H1 (cell line): ENCODE measurements around the gene CDKN2AIP. TPM values are rescaled to one million over a fixed set of nuclear protein-coding genes. Genes with fewer than 3 reads are reported as not detected.

Experiments used
- CTCF ChIA-PET: fragments of 300-600 bp; sonication (Branson Sonifier 250); formaldehyde crosslinking; loops from one replicate; lab custom pipeline; 2021; ENCODE audit not compliant: partially characterized antibody; lab: Charles Lee
- POLR2A ChIA-PET: fragments of 300-600 bp; sonication (Branson Sonifier 250); formaldehyde crosslinking; loops from one replicate; lab custom pipeline; 2021; ENCODE audit warnings: inconsistent platforms; ENCODE audit not compliant: partially characterized antibody; lab: Charles Lee
- DNase-seq, 2 experiments: peaks; one replicate each; pipeline versions ENCODE4 v3.0.0 to v3.0.0-alpha.2; 2010 to 2022; ENCODE audit warnings: low spot score in 2 of 2, low read depth in 1 of 2, mixed read lengths in 1 of 2
- FAIRE-seq: peaks from 2 replicates; lab custom pipeline; 2011; peaks lifted over from hg19 to GRCh38; lab: Jason Lieb, UNC
- H2AFZ ChIP-seq: 2 replicates; pipeline ENCODE4 v1.8.1; 2012; ENCODE audit warnings: low read length, inconsistent platforms
- H2AK5ac ChIP-seq: 2 replicates; pipeline ENCODE4 v1.6.1; 2013; ENCODE audit warnings: low read depth, low read length
- H2BK120ac ChIP-seq: replicated peaks from 2 replicates; pipeline ENCODE3; 2013; ENCODE audit warnings: low read depth, low read length, inconsistent platforms
- H2BK12ac ChIP-seq: 2 replicates; pipeline ENCODE4 v1.6.1; 2013; ENCODE audit warnings: low read depth, low read length
- H2BK15ac ChIP-seq: 2 replicates; pipeline ENCODE4 v1.6.1; 2013; ENCODE audit warnings: low read length
- H2BK20ac ChIP-seq: 2 replicates; pipeline ENCODE4 v1.6.1; 2013; ENCODE audit warnings: low read length
- H2BK5ac ChIP-seq: 2 replicates; pipeline ENCODE4 v1.6.1; 2013; ENCODE audit warnings: low read depth, low read length
- H3K14ac ChIP-seq: 2 replicates; pipeline ENCODE4 v1.6.1; 2013; ENCODE audit warnings: inconsistent platforms; ENCODE audit not compliant: insufficient read length
- H3K18ac ChIP-seq: 2 replicates; pipeline ENCODE4 v1.6.1; 2013; ENCODE audit warnings: low read length; ENCODE audit errors: extremely low read depth
- H3K23ac ChIP-seq: 2 replicates; pipeline ENCODE4 v1.6.1; 2013; ENCODE audit warnings: inconsistent platforms; ENCODE audit not compliant: insufficient read length
- H3K23me2 ChIP-seq: 2 replicates; pipeline ENCODE4 v1.6.1; 2013; ENCODE audit warnings: low read depth, low read length
- H3K27ac ChIP-seq: 2 replicates; pipeline ENCODE4 v1.6.1; 2011; ENCODE audit warnings: low read depth, low read length, inconsistent platforms
- H3K27me3 ChIP-seq, 4 experiments: replicated peaks in 1 of 4; 1 replicate in 1 of 4; 2 replicates in 3 of 4; pipeline versions ENCODE4 v1.6.1 to v1.8.1; 2011 to 2013; ENCODE audit warnings: low read length in 3 of 4, mild to moderate bottlenecking in 3 of 4, inconsistent platforms in 2 of 4, mixed read lengths in 2 of 4, moderate library complexity in 1 of 4; ENCODE audit not compliant: control insufficient read depth in 3 of 4, insufficient read depth in 3 of 4; ENCODE audit errors: extremely low read depth in 1 of 4
- H3K36me3 ChIP-seq, 4 experiments: 2 replicates each; pipeline versions ENCODE4 v1.6.1 to v1.8.1; 2011 to 2013; ENCODE audit warnings: mild to moderate bottlenecking in 4 of 4, low read length in 3 of 4, moderate library complexity in 2 of 4, control low read depth in 1 of 4, inconsistent platforms in 1 of 4; ENCODE audit not compliant: insufficient read depth in 4 of 4, control insufficient read depth in 2 of 4
- H3K4ac ChIP-seq: replicated peaks from 2 replicates; pipeline ENCODE3; 2013; ENCODE audit warnings: low read length, low read depth, mixed read lengths, inconsistent platforms; ENCODE audit not compliant: insufficient read length
- H3K4me1 ChIP-seq, 4 experiments: replicated peaks in 1 of 4; 1 replicate in 1 of 4; 2 replicates in 3 of 4; pipeline versions ENCODE4 v1.6.1 to v1.8.1; 2011 to 2013; ENCODE audit warnings: low read length in 3 of 4, inconsistent platforms in 2 of 4, mixed read lengths in 1 of 4; ENCODE audit not compliant: insufficient read depth in 4 of 4, control insufficient read depth in 3 of 4
- H3K4me2 ChIP-seq, 2 experiments: 2 replicates each; pipeline versions ENCODE4 v1.6.1 to v1.8.1; 2011 to 2013; ENCODE audit warnings: low read depth in 2 of 2, low read length in 2 of 2, control low read depth in 1 of 2, inconsistent platforms in 1 of 2, mild to moderate bottlenecking in 1 of 2; ENCODE audit not compliant: insufficient read depth in 1 of 2
- H3K4me3 ChIP-seq, 4 experiments: fragments of 200-600, 300-600 bp in 1 of 4; sonication (generic), shearing (Covaris generic), sonication (Bioruptor Twin) in 1 of 4; 2 replicates each; pipeline versions ENCODE4 v1.5.1 to v1.8.1; 2011 to 2016; ENCODE audit warnings: low read length in 4 of 4, low read depth in 3 of 4, control low read depth in 2 of 4, inconsistent platforms in 2 of 4, mild to moderate bottlenecking in 2 of 4, mixed read lengths in 1 of 4, moderate library complexity in 1 of 4; ENCODE audit not compliant: insufficient read depth in 2 of 4; ENCODE audit errors: extremely low read depth in 1 of 4
- H3K56ac ChIP-seq: replicated peaks from 2 replicates; pipeline ENCODE3; 2013; ENCODE audit warnings: low read depth, mild to moderate bottlenecking, mixed read lengths, low read length, inconsistent platforms; ENCODE audit not compliant: insufficient read length
- H3K79me1 ChIP-seq: 2 replicates; pipeline ENCODE4 v1.6.1; 2013; ENCODE audit warnings: low read depth, low read length, control low read depth
- H3K79me2 ChIP-seq, 2 experiments: 2 replicates each; pipeline versions ENCODE4 v1.6.1 to v1.8.1; 2012 to 2013; ENCODE audit warnings: low read length in 2 of 2, mild to moderate bottlenecking in 2 of 2, inconsistent platforms in 1 of 2; ENCODE audit not compliant: insufficient read depth in 2 of 2, control insufficient read depth in 1 of 2
- H3K9ac ChIP-seq, 4 experiments: replicated peaks in 1 of 4; 1 replicate in 1 of 4; 2 replicates in 3 of 4; pipeline versions ENCODE4 v1.6.1 to v1.8.1; 2011 to 2013; ENCODE audit warnings: low read depth in 3 of 4, low read length in 3 of 4, control low read depth in 2 of 4, mild to moderate bottlenecking in 2 of 4, moderate library complexity in 2 of 4, inconsistent platforms in 1 of 4; ENCODE audit errors: extremely low read depth in 1 of 4
- H3K9me3 ChIP-seq, 2 experiments: 2 replicates each; pipeline versions ENCODE4 v1.6.1 to v1.8.1; 2012 to 2013; ENCODE audit warnings: mild to moderate bottlenecking in 2 of 2, moderate library complexity in 2 of 2, control low read depth in 1 of 2, inconsistent platforms in 1 of 2, low read depth in 1 of 2, low read length in 1 of 2, mixed read lengths in 1 of 2; ENCODE audit not compliant: insufficient read depth in 2 of 2
- H4K20me1 ChIP-seq, 2 experiments: replicated peaks in 1 of 2; 2 replicates each; pipeline versions ENCODE3 to v1.8.1; 2011 to 2013; ENCODE audit warnings: inconsistent platforms in 2 of 2, low read length in 2 of 2, mild to moderate bottlenecking in 1 of 2; ENCODE audit not compliant: insufficient read depth in 2 of 2, control insufficient read depth in 1 of 2
- H4K5ac ChIP-seq: 2 replicates; pipeline ENCODE4 v1.6.1; 2013; ENCODE audit warnings: low read length, low read depth, mixed read lengths, inconsistent platforms; ENCODE audit not compliant: insufficient read length
- H4K8ac ChIP-seq: 2 replicates; pipeline ENCODE4 v1.8.0; 2013; ENCODE audit warnings: mild to moderate bottlenecking, moderate library complexity, low read length, inconsistent platforms; ENCODE audit not compliant: insufficient read depth; ENCODE audit errors: extremely low read depth
- H4K91ac ChIP-seq: replicated peaks from 2 replicates; pipeline ENCODE3; 2013; ENCODE audit warnings: low read length, mixed read lengths, inconsistent platforms; ENCODE audit not compliant: insufficient read length
- CTBP2 ChIP-seq: IDR thresholded peaks from 2 replicates; pipeline ENCODE4 v1.7.0; 2011; ENCODE audit warnings: borderline replicate concordance, mild to moderate bottlenecking, moderate library complexity, mixed read lengths, low read length; ENCODE audit not compliant: insufficient read depth, insufficient read length
- EZH2 ChIP-seq: fragments of 200-600 bp; sonication (generic); IDR thresholded peaks from 2 replicates; pipeline ENCODE4 v1.7.1; 2012; ENCODE audit warnings: low read depth, mild to moderate bottlenecking, moderate library complexity, low read length, inconsistent platforms; ENCODE audit not compliant: severe bottlenecking
- HDAC2 ChIP-seq, 2 experiments: fragments of 300-600 bp in 1 of 2; sonication (generic) in 1 of 2; IDR thresholded peaks; 2 replicates each; pipeline ENCODE4 v1.6.1; 2011 to 2012; ENCODE audit warnings: low read depth in 2 of 2, low read length in 2 of 2, mild to moderate bottlenecking in 2 of 2, moderate library complexity in 2 of 2, borderline replicate concordance in 1 of 2, inconsistent platforms in 1 of 2
- MAFK ChIP-seq: IDR thresholded peaks from 2 replicates; pipeline ENCODE4 v1.6.1; 2012; ENCODE audit warnings: low read depth, mild to moderate bottlenecking, improper control_type of control experiment, low read length
- POLR2AphosphoS5 ChIP-seq: IDR thresholded peaks from 2 replicates; pipeline ENCODE4 v1.6.1; 2011; ENCODE audit warnings: low read depth, low read length
- TBP ChIP-seq: IDR thresholded peaks from 2 replicates; pipeline ENCODE4 v1.6.1; 2011; ENCODE audit warnings: low read depth, low read length, improper control_type of control experiment
- TCF12 ChIP-seq: IDR thresholded peaks from 2 replicates; pipeline ENCODE4 v1.6.1; 2011; ENCODE audit warnings: low read depth, mild to moderate bottlenecking, low read length
- ZNF274 ChIP-seq: IDR thresholded peaks from 2 replicates; pipeline ENCODE4 v1.7.0; 2012; ENCODE audit warnings: low read length, borderline replicate concordance; ENCODE audit errors: extremely low read depth
- WGBS, 2 experiments: shearing (Covaris generic) in 1 of 2; methylation state at CpG; one replicate each; pipeline versions ENCODE4 v1.1.6 to v1.1.7; 2013 to 2015; ENCODE audit warnings: low lambda C conversion rate in 2 of 2, mixed read lengths in 2 of 2, inconsistent platforms in 1 of 2, low coverage in 1 of 2, missing lambda C conversion rate in 1 of 2; ENCODE audit not compliant: insufficient replicate concordance in 2 of 2, insufficient coverage in 1 of 2, insufficient read length in 1 of 2; ENCODE audit errors: extremely low coverage in 1 of 2, missing lambda C conversion rate in 1 of 2; 5-methylcytosine and 5-hydroxymethylcytosine counted together
- polyA plus RNA-seq, 7 experiments: library from polyadenylated mRNA; depleted of rRNA in 3 of 7; stranded (reverse) in 5 of 7; unstranded in 2 of 7; fragments of >200 nt in 5 of 7; fragments of 200-250 nt in 2 of 7; gene quantifications; 1 replicate in 5 of 7; 2 replicates in 1 of 7; 4 replicates in 1 of 7; pipeline versions ENCODE4 v1.2.1 to v1.2.3, GENCODE V29; 2011 to 2013; ENCODE audit warnings: missing spikeins in 2 of 7, mixed read lengths in 2 of 7
- total RNA-seq: library from RNA; stranded (reverse); fragmentation: NEBNext Ultra II Directional; extraction: Animal tissue kit (Norgen Biotek cat#: 25700); gene quantifications from 2 replicates; pipeline ENCODE4 v1.2.1, GENCODE V29; 2021

The CDKN2AIP gene
- total and polyA plus RNA-seq, 2 of the 8 experiments (the other 6 are each of a cell fraction or from before 2014, with no cell fraction given): 6.0 to 14.0 TPM

DNA sequence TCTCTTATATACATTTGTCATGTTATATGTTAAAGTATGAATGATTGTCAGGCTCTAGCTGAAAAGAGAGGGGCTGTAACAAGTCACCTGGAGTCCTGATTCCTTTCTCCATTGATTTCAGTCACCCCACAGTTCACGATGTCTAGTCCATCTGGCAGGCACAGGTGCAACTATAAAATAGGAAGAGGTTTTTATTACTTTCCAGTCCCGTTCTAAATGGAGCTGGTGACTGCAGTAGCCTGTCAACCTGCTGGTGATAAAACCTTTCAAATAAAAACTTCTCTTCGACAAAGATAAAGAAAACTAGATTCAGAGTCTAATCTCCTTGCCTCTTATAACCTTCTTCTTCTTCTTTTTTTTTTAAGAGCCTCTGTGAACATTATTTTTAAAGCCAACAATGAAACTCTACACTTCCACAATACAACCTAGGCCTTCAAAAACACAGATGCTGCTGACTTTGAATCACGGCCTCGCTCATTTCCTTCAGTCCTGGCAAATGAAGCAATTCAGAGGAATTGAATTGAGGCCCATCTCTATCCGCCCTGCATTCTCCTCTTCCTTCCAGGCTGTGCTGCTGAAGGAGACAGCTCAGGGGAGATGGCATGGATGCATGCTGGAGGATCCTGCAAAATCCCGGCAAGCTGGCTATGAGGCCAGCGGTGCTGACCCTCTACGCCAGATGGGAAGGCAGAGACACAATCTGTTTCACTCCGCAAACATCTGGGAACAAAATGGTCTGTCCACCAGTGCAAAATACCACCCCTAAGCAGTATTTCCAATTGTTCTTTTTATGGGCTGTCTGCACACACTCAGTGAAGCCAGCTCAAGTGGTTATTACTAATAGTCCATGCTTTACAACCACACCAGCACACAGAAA, 27.3 kb upstream of the CDKN2AIP start:
- no peak for DNase-seq
- Histone ChIP-seq H2BK120ac (no peak overlapping the region), H3K27me3 (no peaks in the 10 kb centered on the region), H3K9ac (no peak overlapping the region), H2BK15ac (no peak overlapping the region), H3K18ac (no peak overlapping the region), H2BK12ac (no peak overlapping the region), H3K4me2 (no peak overlapping the region), H3K23ac (no peak overlapping the region), H3K23me2 (no peaks in the 10 kb centered on the region; the same call in 1 of the 2 replicates), H4K91ac (no peak overlapping the region), H2BK20ac (no peak overlapping the region), H3K4me3 (no peak overlapping the region), H3K79me2 (no peaks in the 10 kb centered on the region), H3K4me1 (no peaks in the 10 kb centered on the region), H4K20me1 (no peaks in the 10 kb centered on the region), H2BK5ac (no peak overlapping the region), H4K5ac (no peak overlapping the region), H3K27ac (no peak overlapping the region), H4K8ac (no peak overlapping the region), H3K56ac (no peak overlapping the region), H2AK5ac (no peak overlapping the region), H3K14ac (no peak overlapping the region), H3K36me3 (no peaks in the 10 kb centered on the region), H3K79me1 (no peaks in the 10 kb centered on the region), H2AFZ (no peak overlapping the region), H3K9me3 (no peaks in the 10 kb centered on the region), H3K4ac (no peak overlapping the region)
- TF ChIP-seq TBP: no peak
- no peak for TF ChIP-seq EZH2
- TF ChIP-seq POLR2AphosphoS5: no peak
- TF ChIP-seq TCF12: no peak
- no peak for TF ChIP-seq ZNF274
- no peak for TF ChIP-seq MAFK
- no peak for TF ChIP-seq CTBP2
- TF ChIP-seq HDAC2 (IDR thresholded peaks at IDR 0.05; ENCODE audit: borderline replicate concordance in 1 of 2, low read depth in 2 of 2, low read length in 2 of 2): no peak
- no peak for FAIRE-seq
- CTCF ChIA-PET: interaction anchor here (2.6 kb wide), 1 partner anchor 10 kb away, joined by 13 read pairs; no protein-coding TSS in a partner anchor
- POLR2A ChIA-PET: interaction anchor here (1.6 kb wide), 1 partner anchor 27 kb away, joined by 3 read pairs; the partner anchor contains the start of gene CDKN2AIP
- 92% methylated on average over 10 of the region's 10 CpGs; no CpG with 5 or more reads in 1 of the 2 experiments for WGBS, 2 experiments
